HEK293 (cell line): ENCODE measurements around the gene HMCN2.
A peak's percentile ranks its signal among the peaks of the same experiment; 100 is the strongest.

Source experiments
- ELK4 ChIP-seq: IDR thresholded peaks from 2 replicates; pipeline ENCODE4 v1.6.1; 2011; ENCODE audit warnings: mild to moderate bottlenecking, low read depth, low read length, borderline replicate concordance
- KLF10 ChIP-seq: fragments of 450-650 bp; IDR thresholded peaks from 2 replicates; pipeline ENCODE4 v1.5.1; 2018; ENCODE audit warnings: missing biosample characterization, mild to moderate bottlenecking, missing genetic modification characterization
- MEIS1 ChIP-seq: sonication (generic); formaldehyde crosslinking; IDR thresholded peaks from 2 replicates; pipeline ENCODE4 v1.8.1; 2022; ENCODE audit warnings: missing genetic modification reagents, mild to moderate bottlenecking, borderline replicate concordance
- MYNN ChIP-seq: fragments of 450-650 bp; formaldehyde crosslinking; IDR thresholded peaks from 2 replicates; pipeline ENCODE4 v1.5.1; 2016; ENCODE audit warnings: missing biosample characterization, missing genetic modification characterization, borderline replicate concordance
- PBX3 ChIP-seq: sonication (generic); formaldehyde crosslinking; IDR thresholded peaks from 2 replicates; pipeline ENCODE4 v1.8.1; 2022; ENCODE audit warnings: mild to moderate bottlenecking, moderate library complexity, missing genetic modification reagents
- PRDM1 ChIP-seq: fragments of 450-650 bp; formaldehyde crosslinking; IDR thresholded peaks from 2 replicates; pipeline ENCODE4; 2016; ENCODE audit warnings: missing biosample characterization, missing genetic modification characterization
- SETDB1 ChIP-seq: IDR thresholded peaks from one replicate; pipeline ENCODE4 v1.6.1; 2017; ENCODE audit warnings: mild to moderate bottlenecking, low read length, moderate library complexity, mixed read lengths; ENCODE audit not compliant: insufficient read length
- SP2 ChIP-seq: fragments of 450-650 bp; formaldehyde crosslinking; IDR thresholded peaks from 2 replicates; pipeline ENCODE4 v1.5.1; 2016; ENCODE audit warnings: missing biosample characterization, missing genetic modification characterization
- SP7 ChIP-seq: fragments of 450-650 bp; formaldehyde crosslinking; IDR thresholded peaks from 2 replicates; pipeline ENCODE4 v1.5.1; 2016; ENCODE audit warnings: missing biosample characterization, missing genetic modification characterization
- ZBTB20 ChIP-seq: fragments of 450-650 bp; formaldehyde crosslinking; IDR thresholded peaks from 2 replicates; pipeline ENCODE4 v1.5.1; 2016; ENCODE audit warnings: missing biosample characterization, missing genetic modification characterization
- ZBTB26 ChIP-seq: fragments of 450-650 bp; formaldehyde crosslinking; optimal IDR thresholded peaks from 2 replicates; pipeline ENCODE3; 2016; ENCODE audit warnings: missing biosample characterization, mild to moderate bottlenecking, missing genetic modification characterization
- ZBTB44 ChIP-seq: fragments of 450-650 bp; IDR thresholded peaks from 2 replicates; pipeline ENCODE4 v1.5.1; 2018; ENCODE audit warnings: missing biosample characterization, mild to moderate bottlenecking, missing genetic modification characterization
- ZBTB49 ChIP-seq: fragments of 450-650 bp; formaldehyde crosslinking; IDR thresholded peaks from 2 replicates; pipeline ENCODE4 v1.5.1; 2016; ENCODE audit warnings: missing biosample characterization, missing genetic modification characterization, low read depth
- ZFP37 ChIP-seq: fragments of 450-650 bp; formaldehyde crosslinking; IDR thresholded peaks from 2 replicates; pipeline ENCODE4 v1.5.1; 2016; ENCODE audit warnings: missing biosample characterization, missing genetic modification characterization
- ZIC2 ChIP-seq: fragments of 450-650 bp; formaldehyde crosslinking; IDR thresholded peaks from 2 replicates; pipeline ENCODE4 v1.5.1; 2016; ENCODE audit warnings: missing biosample characterization, missing genetic modification characterization
- ZNF112 ChIP-seq: fragments of 450-650 bp; formaldehyde crosslinking; IDR thresholded peaks from 2 replicates; pipeline ENCODE4 v1.5.0; 2017; ENCODE audit warnings: missing biosample characterization, missing genetic modification characterization
- ZNF16 ChIP-seq: fragments of 450-650 bp; formaldehyde crosslinking; IDR thresholded peaks from 2 replicates; pipeline ENCODE4 v1.5.1; 2016; ENCODE audit warnings: low read depth, missing biosample characterization, missing genetic modification characterization
- ZNF211 ChIP-seq: fragments of 450-650 bp; formaldehyde crosslinking; IDR thresholded peaks from 2 replicates; pipeline ENCODE4 v1.5.1; 2016; ENCODE audit warnings: low read depth, missing biosample characterization, missing genetic modification characterization
- ZNF223 ChIP-seq: fragments of 450-650 bp; formaldehyde crosslinking; IDR thresholded peaks from 2 replicates; pipeline ENCODE4 v1.5.1; 2016; ENCODE audit warnings: missing biosample characterization, missing genetic modification characterization
- ZNF239 ChIP-seq: fragments of 450-650 bp; formaldehyde crosslinking; IDR thresholded peaks from 2 replicates; pipeline ENCODE4 v1.5.1; 2016; ENCODE audit warnings: missing biosample characterization, missing genetic modification characterization
- ZNF26 ChIP-seq: fragments of 450-650 bp; formaldehyde crosslinking; IDR thresholded peaks from 2 replicates; pipeline ENCODE4 v1.5.1; 2016; ENCODE audit warnings: missing biosample characterization, missing genetic modification characterization
- ZNF366 ChIP-seq: fragments of 450-650 bp; formaldehyde crosslinking; conservative IDR thresholded peaks from 2 replicates; pipeline ENCODE4 v1.5.1; 2016; ENCODE audit warnings: missing biosample characterization, missing genetic modification characterization
- ZNF518A ChIP-seq: fragments of 450-650 bp; formaldehyde crosslinking; conservative IDR thresholded peaks from 2 replicates; pipeline ENCODE4 v1.5.1; 2016; ENCODE audit warnings: low read depth, missing biosample characterization, missing genetic modification characterization
- ZNF544 ChIP-seq: fragments of 450-650 bp; formaldehyde crosslinking; IDR thresholded peaks from 2 replicates; pipeline ENCODE4 v1.5.0; 2017; ENCODE audit warnings: missing biosample characterization, missing genetic modification characterization
- ZNF777 ChIP-seq: fragments of 450-650 bp; formaldehyde crosslinking; IDR thresholded peaks from 2 replicates; pipeline ENCODE4 v1.5.1; 2017; ENCODE audit warnings: missing biosample characterization, missing genetic modification characterization, borderline replicate concordance

The HMCN2 gene

GRCh38 chr9:130461218-130461630, 195.7 kb downstream of the HMCN2 start (continued):
- TF ChIP-seq ZNF518A: no peak
- TF ChIP-seq MEIS1 (CRISPR knock-in tag): no peak
- no peak for TF ChIP-seq MYNN (tag by site-specific recombination)
- TF ChIP-seq SETDB1: no peak
- TF ChIP-seq SP7 (tag by site-specific recombination): peak; percentile 27; the same call in 1 of the 2 replicates
- TF ChIP-seq ZNF112: no peak
- no peak for TF ChIP-seq ZNF777 (tag by site-specific recombination)
- no peak for TF ChIP-seq SP2 (tag by site-specific recombination)
- TF ChIP-seq ZNF211: no peak
- TF ChIP-seq PRDM1 (tag by site-specific recombination): no peak
- no peak for TF ChIP-seq ZNF223 (tag by site-specific recombination)
- no peak for TF ChIP-seq ZNF544 (tag by site-specific recombination)
- TF ChIP-seq ZBTB20 (tag by site-specific recombination): no peak
- TF ChIP-seq ZBTB26 (tag by site-specific recombination): peak; percentile 15
- TF ChIP-seq ZFP37: no peak
- TF ChIP-seq ZNF366 (tag by site-specific recombination): no peak
- no peak for TF ChIP-seq KLF10 (tag by site-specific recombination)
- TF ChIP-seq ZNF16 (tag by site-specific recombination): no peak
- TF ChIP-seq ELK4: no peak
- TF ChIP-seq ZNF239 (tag by site-specific recombination): no peak
- no peak for TF ChIP-seq PBX3 (CRISPR knock-in tag)
- no peak for TF ChIP-seq ZIC2 (tag by site-specific recombination)
- no peak for TF ChIP-seq ZNF26
- no peak for TF ChIP-seq ZBTB49 (tag by site-specific recombination)
- TF ChIP-seq ZBTB44 (tag by site-specific recombination): no peak
